Mesothelial cell of epicardium (in vitro differentiated cells): Measurements from ENCODE around the gene RALGPS2. TPM values are rescaled to one million over a fixed set of nuclear protein-coding genes. Genes with fewer than 3 reads are reported as not detected.

Experiments used
- DNase-seq, 2 experiments: peaks; one replicate each; pipeline ENCODE4 v3.0.0; 2021; ENCODE audit warnings: low spot score in 2 of 2; ENCODE audit not compliant: unreplicated experiment in 2 of 2
- H3K27ac Mint-ChIP-seq: 2 replicates; pipeline ENCODE4 v1.8.0; 2021; ENCODE audit warnings: mixed read lengths
- H3K27me3 Mint-ChIP-seq: 2 replicates; pipeline ENCODE4 v1.8.0; 2021; ENCODE audit warnings: low read depth, mixed read lengths
- H3K36me3 Mint-ChIP-seq: 2 replicates; pipeline ENCODE4 v1.8.0; 2021; ENCODE audit warnings: mixed read lengths
- H3K4me1 Mint-ChIP-seq: 2 replicates; pipeline ENCODE4 v1.8.0; 2021; ENCODE audit warnings: mixed read lengths
- H3K4me3 Mint-ChIP-seq: 2 replicates; pipeline ENCODE4 v1.8.0; 2021; ENCODE audit warnings: mild to moderate bottlenecking, moderate library complexity, mixed read lengths
- H3K9me3 Mint-ChIP-seq: 2 replicates; pipeline ENCODE4 v1.8.0; 2021; ENCODE audit warnings: mixed read lengths
- total RNA-seq: library from RNA; stranded (reverse); gene quantifications from 3 replicates; pipeline ENCODE4 v1.2.1, GENCODE V29; 2021
- TF ChIP-seq, protein P1 (sequence below): fragments of 200-600 bp; sonication (generic); IDR thresholded peaks from one replicate; pipeline ENCODE4 v1.5.0; 2021; ENCODE audit warnings: antibody characterized with exemption; ENCODE audit not compliant: unreplicated experiment

The RALGPS2 gene
- total RNA-seq, 1 donor from 2014 or later: 50.9 TPM

DNA sequence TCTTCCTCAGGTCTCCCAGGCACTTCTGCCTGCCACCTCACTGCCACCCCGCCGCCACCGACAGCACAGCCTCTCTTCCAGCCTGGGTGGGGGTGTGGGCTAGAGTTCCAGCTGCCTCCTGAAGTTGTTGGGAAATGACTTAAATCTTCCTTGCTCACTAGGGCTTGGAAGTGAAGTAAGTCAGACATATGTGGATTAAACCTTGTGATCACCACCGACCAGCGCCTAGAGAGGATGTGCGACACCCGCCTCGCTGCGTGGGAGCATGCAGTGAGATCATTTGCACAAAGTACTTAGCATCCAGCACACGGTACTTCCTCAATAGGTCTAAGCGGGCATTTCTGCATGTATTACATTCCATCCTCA is 229.3 kb downstream of the RALGPS2 start:
- H3K36me3 Mint-ChIP-seq: no peaks in the 10 kb centered on the region
- H3K9me3 Mint-ChIP-seq: no peaks in the 10 kb centered on the region
- H3K27ac Mint-ChIP-seq: no peak overlapping the region
- no peak for DNase-seq
- TF ChIP-seq, protein P1, sequence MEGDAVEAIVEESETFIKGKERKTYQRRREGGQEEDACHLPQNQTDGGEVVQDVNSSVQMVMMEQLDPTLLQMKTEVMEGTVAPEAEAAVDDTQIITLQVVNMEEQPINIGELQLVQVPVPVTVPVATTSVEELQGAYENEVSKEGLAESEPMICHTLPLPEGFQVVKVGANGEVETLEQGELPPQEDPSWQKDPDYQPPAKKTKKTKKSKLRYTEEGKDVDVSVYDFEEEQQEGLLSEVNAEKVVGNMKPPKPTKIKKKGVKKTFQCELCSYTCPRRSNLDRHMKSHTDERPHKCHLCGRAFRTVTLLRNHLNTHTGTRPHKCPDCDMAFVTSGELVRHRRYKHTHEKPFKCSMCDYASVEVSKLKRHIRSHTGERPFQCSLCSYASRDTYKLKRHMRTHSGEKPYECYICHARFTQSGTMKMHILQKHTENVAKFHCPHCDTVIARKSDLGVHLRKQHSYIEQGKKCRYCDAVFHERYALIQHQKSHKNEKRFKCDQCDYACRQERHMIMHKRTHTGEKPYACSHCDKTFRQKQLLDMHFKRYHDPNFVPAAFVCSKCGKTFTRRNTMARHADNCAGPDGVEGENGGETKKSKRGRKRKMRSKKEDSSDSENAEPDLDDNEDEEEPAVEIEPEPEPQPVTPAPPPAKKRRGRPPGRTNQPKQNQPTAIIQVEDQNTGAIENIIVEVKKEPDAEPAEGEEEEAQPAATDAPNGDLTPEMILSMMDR: no peak
- H3K4me3 Mint-ChIP-seq: no peak overlapping the region
- peaks cover 15% of the 10 kb centered on the region for H3K4me1 Mint-ChIP-seq
- no peaks in the 10 kb centered on the region for H3K27me3 Mint-ChIP-seq

DNA sequence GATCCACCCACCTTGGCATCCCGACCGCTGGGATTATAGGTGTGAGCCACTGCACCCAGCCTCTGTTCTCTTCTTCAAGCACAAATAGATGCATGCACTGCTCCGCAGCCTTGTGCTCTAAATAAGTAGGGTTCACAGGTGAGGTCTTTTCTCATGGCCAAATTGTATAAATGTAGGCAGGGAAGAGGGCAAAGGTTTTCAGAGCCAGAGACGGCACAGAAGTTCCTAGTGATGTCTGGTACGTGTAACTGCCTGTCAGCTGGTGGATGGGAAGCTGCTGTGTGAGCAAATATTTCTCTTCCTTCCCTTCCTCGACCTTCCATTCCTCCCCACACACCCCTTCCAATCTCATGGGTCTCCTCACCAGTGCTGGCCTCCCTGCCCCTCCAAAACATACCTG is 229.9 kb downstream of the RALGPS2 start:
- TF ChIP-seq, protein P1: no peak
- no peak for DNase-seq
- Mint-ChIP-seq H3K27ac (no peak overlapping the region), H3K9me3 (no peaks in the 10 kb centered on the region), H3K36me3 (no peaks in the 10 kb centered on the region), H3K4me3 (no peak overlapping the region), H3K4me1 (peaks cover 15% of the 10 kb centered on the region), H3K27me3 (no peaks in the 10 kb centered on the region)

DNA sequence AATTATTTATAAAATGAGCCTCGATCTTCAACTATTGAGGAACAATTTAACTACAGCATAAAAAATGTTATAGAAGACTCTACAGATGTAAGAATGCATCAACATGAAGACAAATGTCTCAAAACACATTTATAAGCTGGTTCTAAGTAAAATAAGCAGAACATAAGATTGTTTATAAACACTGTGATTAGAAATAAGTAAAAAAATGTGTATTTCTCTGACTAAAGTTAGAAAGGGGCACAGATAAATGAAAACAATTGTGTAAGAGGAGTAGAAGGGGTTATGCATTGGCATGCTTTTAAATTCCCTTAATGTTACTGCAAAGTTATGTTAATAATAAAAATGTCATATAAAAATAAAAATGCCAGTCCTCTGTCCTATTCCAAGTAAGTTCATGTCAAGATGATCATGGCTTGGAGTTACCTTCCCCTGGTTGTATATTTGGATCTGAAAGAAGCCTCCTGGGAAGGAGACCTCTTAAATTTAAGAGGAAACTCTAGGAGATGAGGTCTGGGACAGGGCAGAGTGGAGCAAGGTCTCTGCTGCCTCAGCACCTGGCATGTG is 230.4 kb downstream of the RALGPS2 start:
- Mint-ChIP-seq H3K4me3 (no peak overlapping the region), H3K9me3 (no peaks in the 10 kb centered on the region), H3K36me3 (no peaks in the 10 kb centered on the region), H3K27ac (no peak overlapping the region), H3K27me3 (no peaks in the 10 kb centered on the region), H3K4me1 (peaks cover 14% of the 10 kb centered on the region)
- no peak for DNase-seq
- TF ChIP-seq, protein P1: no peak

DNA sequence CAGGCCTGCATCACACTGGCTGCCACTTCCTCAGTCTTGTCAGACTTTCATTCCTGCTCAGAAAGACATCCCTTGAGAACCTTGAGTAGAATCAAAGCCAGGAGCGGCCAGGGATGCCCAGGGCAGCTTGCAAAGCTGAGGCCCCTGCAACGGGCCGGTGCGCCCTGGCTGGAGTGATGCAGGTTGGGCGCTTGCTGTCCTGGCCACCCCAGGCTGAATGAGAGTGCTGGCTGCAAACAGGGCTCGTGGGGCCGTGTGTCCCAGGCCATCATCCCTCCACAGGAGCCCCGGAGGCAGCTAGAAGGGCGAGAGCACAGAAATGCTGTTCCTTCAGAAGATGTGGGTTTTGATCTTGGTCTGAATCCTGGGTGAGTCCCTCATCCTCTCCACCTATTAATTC is 233.4 kb downstream of the RALGPS2 start:
- Mint-ChIP-seq H3K36me3 (no peaks in the 10 kb centered on the region), H3K9me3 (no peaks in the 10 kb centered on the region), H3K27ac (no peak overlapping the region), H3K4me3 (no peak overlapping the region), H3K27me3 (no peaks in the 10 kb centered on the region), H3K4me1 (no peaks in the 10 kb centered on the region)
- no peak for DNase-seq
- TF ChIP-seq, protein P1: no peak

GRCh38 chr1:178959543-178960460 is 234.8 kb downstream of the RALGPS2 start:
- Mint-ChIP-seq H3K9me3 (peaks cover 4% of the 10 kb centered on the region), H3K27ac (no peak overlapping the region), H3K27me3 (no peaks in the 10 kb centered on the region), H3K36me3 (no peaks in the 10 kb centered on the region), H3K4me1 (no peaks in the 10 kb centered on the region), H3K4me3 (no peak overlapping the region)
- no peak for DNase-seq
- TF ChIP-seq, protein P1: no peak
